Esophagus squamous epithelium (tissue), 5 donors: Measurements from ENCODE around the gene CAPRIN2. TPM values are rescaled to one million over a fixed set of nuclear protein-coding genes. Genes with fewer than 3 reads are reported as not detected.
A peak's percentile ranks its signal among the peaks of the same experiment; 100 is the strongest.

ENCODE experiments used
- DNase-seq: peaks from one replicate; lab custom pipeline; 2025; lab: John Stamatoyannopoulos, UW
- H3K27ac ChIP-seq, 4 donors: fragments of 200-600 bp; sonication (generic); one replicate each; pipeline ENCODE4 v1.5.1; 2016 to 2019; ENCODE audit warnings: mild to moderate bottlenecking in 1 of 4
- H3K27me3 ChIP-seq, 4 donors: fragments of 200-600 bp; sonication (generic); 1 replicate in 3 of 4; 2 replicates in 1 of 4; pipeline versions ENCODE4 v1.5.1 to v1.6.0; 2017 to 2021; ENCODE audit warnings: antibody characterized with exemption in 1 of 4
- H3K36me3 ChIP-seq, 3 donors: fragments of 200-600 bp; sonication (generic); one replicate each; pipeline ENCODE4 v1.5.1; 2016 to 2019
- H3K4me1 ChIP-seq, 3 donors: fragments of 200-600 bp; sonication (generic); one replicate each; pipeline ENCODE4 v1.5.1; 2017 to 2019
- H3K4me3 ChIP-seq, 4 donors: fragments of 200-600 bp; sonication (generic); 1 replicate in 3 of 4; 2 replicates in 1 of 4; pipeline ENCODE4 v1.5.1; 2016 to 2019; ENCODE audit warnings: mild to moderate bottlenecking in 2 of 4, moderate library complexity in 1 of 4
- H3K9me3 ChIP-seq, 3 donors: fragments of 200-600 bp; sonication (generic); one replicate each; pipeline ENCODE4 v1.5.1; 2016 to 2019
- POLR2A ChIP-seq, 4 donors: fragments of 450-650 bp; IDR thresholded peaks; one replicate each; pipeline ENCODE4 v1.6.1; 2017; ENCODE audit warnings: antibody characterized with exemption in 4 of 4, mild to moderate bottlenecking in 4 of 4, moderate library complexity in 3 of 4
- WGBS, 2 donors: methylation state at CpG; one replicate each; pipeline ENCODE4 v1.1.5; 2018; 5-methylcytosine and 5-hydroxymethylcytosine counted together
- intact Hi-C: fragments of 100-400 bp; cut with DNase I; formaldehyde crosslinking; loops from one replicate; pipeline ENCODE4 v1.15.0; 2022
- total RNA-seq, 4 donors: library from RNA; depleted of rRNA; stranded (reverse); fragments of >200 nt; gene quantifications; one replicate each; pipeline ENCODE4 v1.1.0, GENCODE V29; 2016
- TF ChIP-seq, protein P1 (sequence below), 6 experiments: fragments of 450-650 bp in 4 of 6; fragments of 200-600 bp in 2 of 6; sonication (generic) in 2 of 6; IDR thresholded peaks; one replicate each; pipeline ENCODE4 v1.5.1; 2016 to 2019; ENCODE audit warnings: antibody characterized with exemption in 6 of 6, mild to moderate bottlenecking in 4 of 6, moderate library complexity in 4 of 6
- donor health status: DM: yes; HTN: yes; CAD: no.

CAPRIN2 gene
- total RNA-seq, 4 donors from 2014 or later = 2.5 to 26.5 (median 15.2) TPM

DNA sequence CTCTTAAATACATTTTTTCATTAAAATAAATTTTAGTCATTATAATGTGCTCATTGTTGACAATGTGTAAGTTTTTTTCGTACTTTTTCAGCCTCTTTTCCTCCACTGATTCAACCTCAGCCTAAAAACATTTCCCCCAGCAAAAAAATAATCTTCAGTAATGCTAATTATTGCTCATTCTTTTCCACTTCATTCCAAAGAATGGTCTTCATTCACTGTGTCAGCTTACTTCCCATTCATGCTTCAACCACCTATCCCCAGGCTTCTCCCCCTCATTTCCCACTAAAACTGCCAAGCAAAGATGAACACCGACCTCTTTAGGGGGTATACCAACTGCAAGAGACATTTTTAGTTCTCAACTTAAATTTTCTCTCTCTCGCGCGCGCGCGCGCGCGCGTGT is 56.4 kb downstream of the CAPRIN2 start:
- H3K27ac ChIP-seq = no peak overlapping the region
- intact Hi-C loops = no loop called here
- H3K4me1 ChIP-seq = peaks cover 9 to 23% (median 19%) of the 10 kb centered on the region in 3 donors
- no peaks in the 10 kb centered on the region for H3K27me3 ChIP-seq
- TF ChIP-seq POLR2A (IDR thresholded peaks at IDR 0.05) = no peak
- TF ChIP-seq, protein P1, sequence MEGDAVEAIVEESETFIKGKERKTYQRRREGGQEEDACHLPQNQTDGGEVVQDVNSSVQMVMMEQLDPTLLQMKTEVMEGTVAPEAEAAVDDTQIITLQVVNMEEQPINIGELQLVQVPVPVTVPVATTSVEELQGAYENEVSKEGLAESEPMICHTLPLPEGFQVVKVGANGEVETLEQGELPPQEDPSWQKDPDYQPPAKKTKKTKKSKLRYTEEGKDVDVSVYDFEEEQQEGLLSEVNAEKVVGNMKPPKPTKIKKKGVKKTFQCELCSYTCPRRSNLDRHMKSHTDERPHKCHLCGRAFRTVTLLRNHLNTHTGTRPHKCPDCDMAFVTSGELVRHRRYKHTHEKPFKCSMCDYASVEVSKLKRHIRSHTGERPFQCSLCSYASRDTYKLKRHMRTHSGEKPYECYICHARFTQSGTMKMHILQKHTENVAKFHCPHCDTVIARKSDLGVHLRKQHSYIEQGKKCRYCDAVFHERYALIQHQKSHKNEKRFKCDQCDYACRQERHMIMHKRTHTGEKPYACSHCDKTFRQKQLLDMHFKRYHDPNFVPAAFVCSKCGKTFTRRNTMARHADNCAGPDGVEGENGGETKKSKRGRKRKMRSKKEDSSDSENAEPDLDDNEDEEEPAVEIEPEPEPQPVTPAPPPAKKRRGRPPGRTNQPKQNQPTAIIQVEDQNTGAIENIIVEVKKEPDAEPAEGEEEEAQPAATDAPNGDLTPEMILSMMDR (IDR thresholded peaks at IDR 0.05) = no peak
- no peak for DNase-seq
- no peak overlapping the region for H3K4me3 ChIP-seq
- WGBS, 2 donors = 82 to 85% methylated on average over 2 to 4 of the region's 12 CpGs
- H3K36me3 ChIP-seq = no peaks in the 10 kb centered on the region
- H3K9me3 ChIP-seq = no peaks in the 10 kb centered on the region

DNA sequence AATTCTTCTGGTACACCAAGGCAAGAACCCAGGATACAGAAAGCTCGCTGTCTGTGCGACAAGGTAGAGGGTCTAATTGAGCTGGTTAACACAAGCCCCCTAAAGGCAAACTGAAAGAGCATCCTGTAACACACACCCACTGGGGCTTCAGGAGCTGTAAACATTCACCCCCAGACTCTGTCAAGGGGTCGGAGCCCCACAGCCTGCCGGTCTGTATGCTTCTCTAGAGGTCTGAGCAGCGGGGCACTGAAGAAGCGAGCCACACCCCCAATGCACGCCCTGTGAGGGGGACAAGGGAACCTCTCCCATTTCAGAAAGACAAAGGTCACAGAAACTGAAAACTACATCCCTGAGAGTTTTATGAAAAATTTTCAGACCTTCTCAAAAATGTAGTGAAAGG is 57.8 kb downstream of the CAPRIN2 start:
- Histone ChIP-seq H3K4me3 (no peak overlapping the region), H3K27ac (no peak overlapping the region), H3K4me1 (peaks cover 9 to 36% (median 21%) of the 10 kb centered on the region in 3 donors), H3K27me3 (no peaks in the 10 kb centered on the region), H3K36me3 (no peaks in the 10 kb centered on the region), H3K9me3 (no peaks in the 10 kb centered on the region)
- intact Hi-C loops = no loop called here
- no peak for DNase-seq
- WGBS, 2 donors = 96 to 100% methylated on average over 2 to 6 of the region's 7 CpGs
- TF ChIP-seq, protein P1 (IDR thresholded peaks at IDR 0.05) = no peak
- TF ChIP-seq POLR2A (IDR thresholded peaks at IDR 0.05) = no peak

DNA sequence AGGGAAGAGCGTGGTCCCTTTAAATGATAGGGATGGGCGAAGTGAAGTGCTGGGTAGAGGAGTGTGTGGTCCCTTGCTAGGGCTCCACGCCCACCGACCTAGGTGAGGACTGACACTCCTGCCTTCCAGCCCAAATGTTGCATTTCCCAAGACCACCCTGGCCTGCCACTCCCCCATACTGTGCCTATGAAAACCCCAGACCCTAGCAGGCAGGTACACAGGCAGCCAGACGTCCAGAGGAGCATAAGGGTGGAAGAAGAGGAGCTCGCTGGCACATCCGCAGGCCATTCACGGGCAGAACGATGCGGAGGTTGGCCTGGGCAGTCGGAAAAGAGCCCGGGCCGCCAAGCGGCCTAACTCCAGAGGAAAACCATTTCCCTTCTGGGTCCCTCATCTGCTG is 58.3 kb downstream of the CAPRIN2 start:
- WGBS, 2 donors = 92 to 99% methylated on average over 8 to 10 of the region's 14 CpGs
- Histone ChIP-seq H3K9me3 (no peaks in the 10 kb centered on the region), H3K36me3 (no peaks in the 10 kb centered on the region), H3K4me3 (peak overlapping the region in 3 of 4 donors; percentile 95 to 100 (median 98)), H3K27me3 (no peaks in the 10 kb centered on the region), H3K4me1 (peaks cover 9 to 41% (median 21%) of the 10 kb centered on the region in 3 donors), H3K27ac (no peak overlapping the region)
- DNase-seq = no peak
- intact Hi-C loops = no loop called here
- TF ChIP-seq, protein P1 (IDR thresholded peaks at IDR 0.05) = no peak
- TF ChIP-seq POLR2A (IDR thresholded peaks at IDR 0.05) = no peak

DNA sequence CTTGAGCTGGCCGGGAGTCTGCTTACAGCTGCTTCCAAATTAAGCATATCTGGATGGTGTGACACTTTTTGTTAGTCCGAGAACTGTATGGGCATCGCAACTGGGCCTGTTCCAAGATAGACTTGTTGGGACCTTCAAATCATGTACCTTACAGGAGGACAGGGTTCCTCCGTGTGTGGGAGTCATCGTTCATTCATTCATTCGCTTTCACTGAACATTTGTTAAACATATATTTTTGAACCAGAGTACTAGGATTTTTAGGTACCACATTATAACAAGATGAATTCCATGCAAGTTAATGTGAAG is 58.7 kb downstream of the CAPRIN2 start:
- Histone ChIP-seq H3K4me3 (peak overlapping the region; percentile 95 to 100 (median 99)), H3K4me1 (peaks cover 9 to 45% (median 21%) of the 10 kb centered on the region in 3 donors), H3K36me3 (no peaks in the 10 kb centered on the region), H3K27ac (peak overlapping the region; percentile 87 to 91 (median 89)), H3K27me3 (no peaks in the 10 kb centered on the region), H3K9me3 (no peaks in the 10 kb centered on the region)
- DNase-seq = no peak
- intact Hi-C loops = no loop called here
- TF ChIP-seq POLR2A (IDR thresholded peaks at IDR 0.05) = no peak
- TF ChIP-seq, protein P1 (IDR thresholded peaks at IDR 0.05) = no peak
- 6 to 9% methylated on average over 6 of the region's 6 CpGs for WGBS, 2 donors

DNA sequence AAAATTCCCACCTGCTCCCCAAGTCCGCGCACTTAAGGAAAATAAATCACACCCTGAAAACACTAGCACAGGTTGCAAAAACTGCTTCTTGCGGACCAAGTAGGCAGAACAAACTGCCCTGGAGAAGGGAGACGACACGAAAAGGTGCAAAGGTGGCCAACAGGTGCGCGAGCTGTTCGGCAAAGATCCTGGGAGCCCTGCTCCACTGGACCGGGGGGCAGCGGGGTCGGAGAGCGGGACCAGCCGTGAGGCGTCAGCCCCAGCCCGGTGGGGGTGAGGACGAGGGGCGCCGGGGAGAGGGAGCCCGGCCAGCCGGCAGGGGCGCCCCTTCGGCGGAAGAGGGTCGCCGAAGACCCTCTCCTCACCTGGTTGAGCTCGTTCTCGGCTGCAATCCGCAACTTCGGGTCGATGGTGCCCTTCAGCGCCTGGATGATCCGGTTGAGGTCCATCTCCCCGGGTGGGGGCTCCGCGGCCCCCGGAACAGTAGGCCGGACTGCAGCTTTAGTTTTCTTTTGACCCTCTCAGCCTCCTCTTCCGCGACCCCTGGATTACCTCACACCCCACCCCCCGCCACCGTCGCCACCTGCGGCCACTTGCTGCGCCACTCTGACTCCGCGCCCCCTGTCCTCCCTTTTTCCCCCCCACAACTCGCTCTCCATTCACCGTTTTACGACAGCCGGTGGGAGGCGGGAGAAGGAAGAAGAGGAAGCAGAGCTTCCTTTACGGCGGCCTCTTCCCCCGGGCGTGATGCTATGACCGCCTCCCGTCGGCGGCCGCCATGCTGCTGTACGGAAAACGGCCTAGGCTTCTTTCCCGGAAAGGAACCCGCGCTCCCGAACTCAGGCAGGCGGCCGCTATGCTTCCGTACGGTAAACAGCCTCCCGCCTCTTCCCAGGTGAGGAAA is 59.3 kb downstream of the CAPRIN2 start, which contains the start of gene IPO8:
TSS of gene IPO8 (minus strand) at position 671 of the 904 bp plus-strand sequence. CDS start at position 449, 222 bp downstream.
- no peaks in the 10 kb centered on the region for H3K27me3 ChIP-seq
- intact Hi-C loops = no loop called here
- H3K36me3 ChIP-seq = no peaks in the 10 kb centered on the region
- peak within 1 kb of the TSS; percentile 87 to 91 (median 89) for H3K27ac ChIP-seq
- 1% methylated on average over 44 to 49 of the region's 71 CpGs for WGBS, 2 donors
- H3K9me3 ChIP-seq = no peaks in the 10 kb centered on the region
- H3K4me3 ChIP-seq = peak within 1 kb of the TSS; percentile 95 to 100 (median 99)
- H3K4me1 ChIP-seq = peaks cover 9 to 50% (median 21%) of the 10 kb centered on the region in 3 donors
- TF ChIP-seq, protein P1 (IDR thresholded peaks at IDR 0.05) = peak in 3 of 6 experiments; percentile 9 to 37 (median 11)
- TF ChIP-seq POLR2A (IDR thresholded peaks at IDR 0.05) = no peak
- DNase-seq = peak; percentile 65
